Glomerular visceral epithelial cell (primary cell): ENCODE data around the gene MEAK7.

Experiments used
- DNase-seq: peaks from one replicate; pipeline ENCODE4 v3.0.0-alpha.2; 2016; ENCODE audit errors: extremely low spot score

MEAK7 gene

DNA sequence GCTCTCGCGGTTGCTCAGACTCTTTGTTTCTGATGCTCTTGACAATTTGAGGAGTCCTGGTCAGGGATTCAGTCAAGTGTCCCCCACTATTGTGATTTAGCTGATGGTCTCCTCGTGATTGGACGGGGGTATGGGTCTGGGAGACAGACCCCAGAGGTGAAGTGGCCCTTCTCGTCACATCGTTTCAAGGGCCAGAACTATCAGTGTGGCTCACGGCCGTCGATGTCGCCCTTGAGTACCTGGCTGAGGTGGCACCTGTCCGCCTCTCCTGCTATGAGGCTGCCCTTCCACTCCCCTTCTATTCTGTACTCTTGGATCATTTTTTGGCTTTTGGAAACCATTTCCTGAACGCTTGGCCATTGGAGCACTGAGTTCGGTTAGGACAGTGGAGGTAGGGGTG lies 7.4 kb upstream of the MEAK7 start:
- no peak for DNase-seq

DNA sequence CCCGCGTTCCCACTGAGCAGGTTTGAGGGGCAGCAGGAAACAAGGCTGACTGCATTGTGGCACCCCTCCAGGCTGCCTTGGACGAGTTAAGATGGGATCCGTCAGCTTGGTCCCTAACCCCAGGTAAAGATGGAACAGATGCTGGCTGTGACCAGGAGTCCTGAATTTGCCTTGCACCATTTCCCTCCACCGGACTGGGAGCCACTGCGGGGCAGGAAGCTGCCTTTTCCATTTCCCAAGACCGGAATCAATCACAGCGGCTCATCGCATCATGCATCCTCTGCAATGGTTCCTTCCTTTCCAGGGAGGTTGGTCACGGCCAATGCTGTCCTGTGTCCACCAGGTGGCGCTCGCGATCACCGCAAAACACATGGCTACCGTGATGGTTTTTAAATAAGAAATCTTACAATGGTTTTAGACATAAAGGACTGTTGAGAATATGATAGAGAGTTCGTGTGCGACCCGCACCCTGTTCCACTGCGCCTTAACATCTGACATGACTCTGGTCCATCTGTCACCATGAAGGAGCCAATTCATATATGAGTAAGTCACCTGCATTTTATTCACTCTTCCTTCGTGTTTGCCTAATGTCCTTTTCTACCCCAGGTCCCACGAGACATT lies 6.8 kb upstream of the MEAK7 start:
- DNase-seq = peak; percentile 84

DNA sequence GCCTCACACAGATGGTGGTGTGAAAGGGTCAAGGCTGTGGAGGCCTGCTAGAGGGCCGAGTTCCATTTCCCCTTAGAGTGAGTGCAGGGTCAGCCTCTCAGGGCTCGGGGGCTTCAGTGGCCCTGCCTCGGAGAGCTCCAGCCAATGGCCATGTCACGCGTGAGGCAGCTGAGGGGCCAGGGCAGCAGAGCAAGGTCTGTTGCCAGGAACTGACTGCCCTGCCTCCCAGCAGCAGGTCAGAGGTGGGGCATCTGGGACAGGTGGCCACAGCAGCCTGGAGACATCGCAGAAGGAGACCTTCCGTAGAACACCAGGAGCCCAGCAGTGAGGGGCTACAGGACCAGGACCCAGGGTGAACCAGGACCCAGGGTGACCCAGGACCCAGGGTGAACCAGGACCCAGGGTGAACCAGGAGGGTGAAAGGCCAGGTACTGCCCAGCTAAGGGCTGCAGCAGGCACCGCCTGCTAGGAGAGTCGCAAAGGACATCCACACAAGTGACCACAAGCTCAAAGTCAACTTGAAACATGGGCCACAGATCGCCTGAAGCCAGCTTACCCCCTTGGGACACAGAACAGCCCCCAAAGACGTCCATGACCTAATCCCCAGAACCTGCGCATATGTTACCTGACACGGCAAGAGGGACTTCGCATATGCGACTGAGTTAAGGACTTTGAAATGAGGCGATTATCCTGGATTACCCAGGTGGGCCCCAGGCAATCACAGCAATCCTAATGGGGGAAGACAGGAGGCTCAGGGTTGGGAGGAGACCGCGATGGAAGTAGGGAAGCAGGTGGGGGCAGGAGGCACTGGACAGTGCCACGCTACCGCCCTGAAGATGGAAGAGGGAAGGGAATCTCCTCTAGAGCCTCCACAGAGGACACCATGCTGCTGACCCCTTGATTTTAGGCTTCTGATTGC lies 4.8 kb upstream of the MEAK7 start:
- DNase-seq = no peak

DNA sequence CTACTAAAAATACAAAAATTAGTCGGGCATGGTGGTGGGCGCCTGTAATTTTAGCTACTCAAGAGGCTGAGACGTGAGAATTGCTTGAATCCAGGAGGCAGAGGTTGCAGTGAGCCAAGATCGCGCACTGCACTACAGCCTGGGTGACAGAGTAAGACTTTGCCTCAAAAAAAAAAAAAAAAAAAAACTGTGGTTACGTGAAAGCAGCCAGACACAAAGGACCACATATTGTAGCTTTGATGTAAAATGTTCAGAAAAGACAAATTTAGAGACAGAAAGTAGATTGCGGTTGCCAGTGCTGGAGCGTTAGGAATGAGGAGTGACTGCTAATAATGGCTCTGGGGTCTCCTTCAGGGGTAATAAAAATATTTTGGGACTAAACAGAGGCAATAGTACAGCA lies 4.0 kb upstream of the MEAK7 start:
- DNase-seq = no peak

DNA sequence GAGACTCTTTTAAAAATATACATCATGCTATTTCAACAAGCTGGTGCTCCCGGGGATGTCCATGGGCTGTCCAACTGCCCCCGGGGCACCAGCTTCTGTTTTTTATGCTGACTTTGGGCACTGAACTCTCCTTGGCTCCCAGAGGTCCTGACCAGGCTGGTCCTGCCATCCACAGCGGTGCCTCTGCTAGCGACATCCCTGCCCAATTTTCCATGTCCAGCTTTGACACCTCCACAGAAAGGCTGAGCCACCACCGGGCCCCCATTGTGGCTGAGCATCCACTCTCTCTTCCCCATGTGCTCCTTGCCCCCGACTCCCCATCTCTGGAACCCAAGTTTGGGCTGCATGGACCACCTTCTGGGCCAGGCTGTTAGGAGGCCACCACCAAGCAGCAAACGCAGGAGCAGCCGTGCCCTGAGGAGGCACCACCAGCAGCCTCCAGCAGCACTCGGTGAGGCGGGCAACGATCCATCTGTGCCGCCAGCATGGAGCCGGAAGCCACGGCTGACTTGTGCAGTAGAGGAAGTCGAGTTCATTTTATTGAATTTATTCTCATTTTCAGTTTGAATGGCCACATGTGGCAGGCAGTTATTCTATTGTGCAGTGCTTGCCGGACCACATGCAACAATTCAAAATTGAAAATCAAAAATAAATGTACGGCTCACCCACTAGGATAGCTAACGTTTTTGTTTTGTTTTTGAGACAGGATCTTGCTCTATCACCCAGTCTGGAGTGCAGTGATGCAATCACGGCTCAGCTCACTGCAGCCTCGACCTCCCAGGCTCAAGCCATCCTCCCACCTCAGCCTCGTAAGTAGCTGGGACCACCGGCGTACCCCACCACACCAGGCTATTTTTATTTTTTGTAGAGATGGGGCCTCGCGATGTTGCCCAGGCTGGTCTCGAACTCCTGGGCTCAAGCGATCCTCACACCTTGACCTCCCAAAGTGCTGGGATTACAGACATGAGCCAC lies 2.8 kb upstream of the MEAK7 start:
- no peak for DNase-seq

DNA sequence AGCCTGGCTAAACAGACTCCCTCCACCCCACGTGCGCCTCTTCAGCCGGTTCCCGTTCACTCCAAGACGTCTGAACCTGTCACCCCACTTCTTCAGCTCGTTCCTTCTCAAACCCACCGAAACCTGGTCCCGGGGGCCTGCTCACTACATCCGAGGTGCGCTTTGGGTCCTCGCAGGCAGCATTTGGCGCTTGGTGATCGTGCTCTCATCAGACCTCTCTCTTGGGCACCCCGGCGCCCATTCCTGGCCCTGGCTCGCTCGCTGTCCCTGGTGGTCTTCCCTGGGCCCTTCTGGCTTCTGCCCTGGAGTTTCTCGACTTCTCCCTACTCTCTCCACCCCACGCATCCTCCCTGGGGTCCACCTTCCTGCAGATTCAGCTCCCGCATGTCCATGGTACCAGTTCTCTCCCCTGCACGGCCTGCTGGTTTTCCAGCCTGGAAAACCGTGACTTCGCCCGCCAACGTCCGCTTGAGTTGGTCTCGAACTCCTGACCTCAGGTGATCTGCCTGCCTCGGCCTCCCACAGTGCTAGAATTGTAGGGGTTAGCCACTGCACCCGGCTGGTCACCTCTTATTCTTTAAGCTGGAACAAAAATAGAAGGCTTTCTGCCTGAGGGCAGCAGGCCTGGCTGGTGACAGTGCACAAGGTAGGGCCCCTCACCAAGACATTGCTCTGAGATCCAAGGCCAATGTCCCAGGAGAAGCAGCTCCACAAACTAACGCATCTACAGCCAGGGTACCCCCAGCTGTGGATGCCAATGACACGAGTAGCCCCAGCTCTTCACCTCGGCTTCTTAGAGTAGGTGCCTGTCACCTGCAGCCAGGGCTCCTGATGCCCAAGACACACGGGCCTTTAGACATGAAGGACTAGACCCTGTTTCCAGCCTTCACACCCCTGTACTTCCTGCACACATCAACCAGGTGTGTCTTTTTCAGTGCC lies 1.1 kb upstream of the MEAK7 start:
- peak; percentile 15 for DNase-seq

DNA sequence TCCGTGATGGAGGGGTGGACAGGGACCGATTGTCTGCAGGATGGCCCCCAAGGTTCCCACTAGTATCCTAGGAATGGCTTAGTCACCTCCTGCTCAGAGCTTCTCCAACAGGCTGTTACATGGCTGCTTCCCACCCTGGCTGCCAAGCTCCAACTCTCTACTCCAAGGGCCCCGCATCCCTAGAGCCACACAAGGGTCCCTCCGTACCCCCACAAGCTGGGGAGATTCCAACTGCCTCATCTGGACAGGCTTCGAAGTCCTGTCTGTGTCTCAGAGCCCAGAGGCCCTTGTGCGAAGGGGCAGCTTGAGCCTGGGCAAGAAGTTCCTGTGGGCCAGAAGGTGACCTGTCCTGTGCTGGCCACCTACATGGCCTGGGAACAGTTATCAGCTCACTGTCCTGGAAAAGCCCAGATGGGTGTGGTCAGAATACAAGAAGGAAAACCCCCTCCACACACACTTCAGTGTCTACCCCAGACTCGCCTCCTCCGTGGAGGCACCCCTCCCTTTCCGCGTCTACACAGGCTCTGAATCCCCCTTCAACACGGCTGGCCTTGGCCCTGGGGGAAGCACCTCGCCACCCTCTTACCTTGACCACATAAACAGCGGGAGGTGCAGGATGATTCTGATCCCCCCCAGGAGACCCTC lies 586 bp downstream of the MEAK7 start:
- DNase-seq = peak; percentile 45

DNA sequence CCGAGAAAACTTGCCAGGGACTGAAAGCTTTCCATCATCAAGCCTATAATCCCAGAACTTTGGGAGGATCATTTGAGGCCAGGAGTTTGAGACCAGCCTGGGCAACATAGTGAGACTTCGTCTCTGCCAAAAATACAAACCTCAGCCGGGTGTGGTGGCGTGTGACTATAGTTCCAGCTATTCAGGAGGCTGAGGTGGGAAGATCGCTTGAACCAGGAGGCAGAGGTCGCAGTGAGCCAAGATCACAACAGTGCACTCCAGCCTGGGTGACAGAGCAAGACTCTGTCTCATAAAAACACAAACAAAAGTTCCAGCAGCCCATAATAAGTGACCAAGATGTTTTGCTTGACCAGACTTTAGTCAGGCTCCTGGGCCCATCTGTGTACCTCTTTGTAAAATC lies 1.9 kb downstream of the MEAK7 start:
- no peak for DNase-seq

DNA sequence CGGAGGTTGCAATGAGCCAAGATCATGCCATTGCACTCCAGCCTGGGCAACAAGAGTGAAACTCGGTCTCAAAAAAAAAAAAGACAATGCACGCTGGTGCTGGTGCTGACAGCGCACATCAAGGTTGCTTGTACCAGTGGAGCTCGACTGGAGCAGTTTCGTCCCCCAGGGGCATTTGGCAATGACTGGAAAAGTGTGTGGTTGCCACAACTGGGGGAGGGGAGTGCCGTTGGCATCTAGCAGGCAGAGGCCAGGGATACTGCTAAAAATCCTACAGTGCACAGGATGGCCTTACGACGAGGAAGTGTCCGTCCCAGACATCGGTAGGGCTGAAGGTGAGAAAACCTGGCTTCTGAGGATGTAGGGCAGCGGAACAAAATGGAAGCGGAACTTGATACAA lies 2.4 kb downstream of the MEAK7 start:
- DNase-seq = no peak

DNA sequence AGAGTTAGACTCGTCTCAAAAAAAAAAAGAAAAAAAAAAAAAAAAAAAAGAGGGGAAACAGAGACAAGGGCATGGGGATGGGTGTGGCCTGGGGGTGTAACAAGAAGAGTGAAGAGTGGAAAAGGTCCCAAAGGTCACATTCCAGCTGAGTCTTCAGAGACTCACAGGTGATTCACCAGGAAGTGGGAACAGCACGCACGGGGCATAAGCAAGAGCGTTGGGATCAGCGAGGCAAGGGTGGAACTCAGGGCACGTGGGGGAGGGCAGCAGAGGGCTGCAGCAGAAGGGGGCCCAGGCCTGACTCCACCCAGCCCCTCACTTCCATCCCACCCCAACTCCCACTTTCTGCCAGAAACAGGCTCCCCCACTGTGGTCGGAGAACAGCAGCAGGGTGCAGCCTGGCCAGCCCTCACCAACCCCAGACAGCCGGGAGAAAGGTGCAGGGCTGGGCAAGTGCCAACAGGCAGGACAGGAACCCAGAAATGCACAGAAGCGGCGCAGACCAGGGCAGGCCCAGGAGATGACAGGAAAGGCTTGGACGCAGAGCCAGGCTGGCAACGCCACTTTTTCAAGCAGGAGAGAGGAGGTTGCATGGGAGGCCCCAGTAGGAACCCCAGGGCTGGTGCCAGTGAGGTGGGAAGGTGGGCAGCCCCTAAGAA lies 3.3 kb downstream of the MEAK7 start:
- peak; percentile 78 for DNase-seq

DNA sequence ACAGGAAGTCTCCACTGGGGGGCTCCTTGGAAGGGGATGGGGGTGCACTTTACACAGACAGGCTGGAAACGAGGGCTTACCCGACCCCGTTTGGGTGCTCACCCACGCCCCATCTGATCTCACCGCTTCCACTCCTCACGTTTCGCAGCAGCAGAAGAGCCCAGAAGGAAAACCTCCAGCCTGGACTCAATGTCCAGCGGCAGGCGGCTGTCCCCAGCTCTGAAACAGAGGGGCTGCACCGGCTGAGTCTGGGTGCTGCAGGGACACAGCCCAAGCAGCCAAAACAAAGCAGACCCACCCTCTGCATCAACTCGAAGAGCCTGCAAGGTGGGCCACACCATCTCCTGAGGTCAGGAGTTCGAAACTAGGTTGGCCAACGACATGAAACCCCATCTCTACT lies 3.9 kb downstream of the MEAK7 start:
- no peak for DNase-seq

DNA sequence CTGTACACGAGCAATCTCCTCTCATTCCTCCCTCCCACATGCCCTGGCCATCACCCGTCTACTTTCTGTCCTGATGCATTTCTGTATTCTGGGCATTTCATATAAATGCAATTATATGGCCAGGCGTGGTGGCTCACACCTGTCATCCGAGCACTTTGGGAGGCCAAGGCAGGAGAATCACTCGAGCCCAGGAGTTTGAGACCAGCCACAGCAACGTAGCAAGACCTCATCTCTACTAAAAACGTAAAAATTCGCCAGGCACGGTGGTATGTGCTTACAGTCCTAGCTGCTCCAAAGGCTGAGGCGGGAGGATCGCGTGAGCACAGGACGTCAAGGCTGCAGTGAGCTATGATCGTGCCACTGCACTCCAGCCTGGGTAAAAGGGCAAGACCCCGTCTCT lies 4.8 kb downstream of the MEAK7 start:
- no peak for DNase-seq

DNA sequence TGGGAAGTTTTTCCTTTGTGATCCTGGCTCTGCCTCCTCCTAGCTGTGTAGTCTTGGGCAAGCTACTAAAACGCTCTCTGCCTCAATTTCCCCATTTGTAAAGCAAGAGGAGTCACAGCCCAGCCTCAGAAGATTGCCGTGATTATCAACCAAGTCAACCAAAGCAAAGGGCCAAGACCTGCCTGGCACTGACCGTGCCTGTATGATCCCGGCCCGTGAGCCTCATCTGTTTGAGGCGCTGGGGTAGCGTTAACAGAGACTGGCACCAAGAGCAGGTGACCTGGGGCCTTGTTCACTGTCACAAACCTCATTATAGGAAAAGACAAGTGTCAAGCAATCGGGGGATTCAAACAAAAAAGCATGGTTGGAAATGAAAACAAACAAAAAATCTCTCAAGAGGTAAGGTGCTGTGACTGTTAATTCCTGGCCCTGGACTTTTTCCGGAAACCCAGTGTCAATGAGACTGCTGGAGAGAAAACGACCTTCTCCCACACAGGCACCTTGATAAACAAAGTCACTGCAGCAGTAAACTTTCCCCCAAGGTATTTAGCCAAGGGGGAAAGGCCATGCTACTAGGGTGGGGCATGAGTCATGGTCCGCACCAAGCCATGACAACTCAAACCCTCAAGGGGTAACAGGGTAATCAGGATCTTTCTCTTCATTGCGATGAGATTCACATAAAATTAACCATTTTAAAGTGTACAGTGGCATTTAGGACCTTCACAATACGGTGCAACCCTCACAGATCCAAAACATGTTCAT lies 5.4 kb downstream of the MEAK7 start:
- no peak for DNase-seq

DNA sequence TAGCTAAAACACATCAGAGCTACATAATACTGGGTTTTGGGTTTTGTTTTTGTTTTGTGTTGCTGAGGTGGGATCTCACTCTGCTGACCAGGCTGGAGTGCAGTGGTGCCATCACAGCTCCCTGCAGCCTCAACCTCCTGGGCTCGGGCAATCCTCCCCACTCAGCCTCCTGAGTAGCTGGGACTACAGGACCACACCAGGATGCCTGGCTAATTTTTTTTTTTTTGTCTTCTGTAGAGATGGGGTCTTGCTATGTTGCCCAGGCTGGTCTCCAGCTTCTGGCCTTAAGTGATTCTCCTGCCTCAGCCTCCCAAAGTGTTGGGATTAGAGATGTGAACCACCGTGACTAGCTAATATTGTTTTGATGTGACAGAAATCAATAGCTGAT lies 6.2 kb downstream of the MEAK7 start:
- no peak for DNase-seq

DNA sequence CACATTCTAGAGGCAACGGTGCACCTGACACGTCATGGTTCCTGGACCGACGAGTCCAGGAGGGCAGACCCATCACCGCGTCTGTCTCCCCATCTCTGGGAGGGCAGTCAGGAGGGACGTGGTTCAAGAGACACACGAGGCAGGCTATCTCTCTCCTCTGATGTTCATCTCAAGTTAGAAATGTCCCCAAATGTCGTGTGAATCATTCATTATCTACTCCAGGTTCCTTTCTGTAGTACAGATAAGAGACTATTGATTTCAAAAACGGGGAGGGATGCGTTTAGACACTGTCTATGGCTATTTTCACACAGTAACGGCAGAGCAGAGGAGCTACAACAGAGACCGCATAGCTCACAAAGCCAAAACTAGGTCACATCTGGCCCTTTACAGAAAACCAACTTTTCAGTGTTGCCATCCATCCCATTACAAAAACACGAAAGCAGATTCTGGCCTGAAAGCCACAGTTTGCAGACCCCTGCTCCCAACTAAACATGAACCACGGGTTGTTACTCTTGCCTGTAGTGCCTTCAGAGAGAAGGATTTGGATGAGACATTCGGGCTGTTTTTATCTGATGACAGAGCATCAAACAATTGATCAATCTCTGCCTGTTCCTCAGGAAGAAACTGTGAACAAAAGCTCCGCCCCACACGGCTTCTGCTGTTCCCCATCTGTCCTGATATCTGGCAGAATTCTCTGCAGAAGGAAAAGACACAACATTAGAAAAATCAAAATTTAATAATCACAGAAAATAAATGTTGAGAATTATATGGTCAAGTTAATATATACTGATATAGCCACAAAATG lies 6.8 kb downstream of the MEAK7 start:
- no peak for DNase-seq

DNA sequence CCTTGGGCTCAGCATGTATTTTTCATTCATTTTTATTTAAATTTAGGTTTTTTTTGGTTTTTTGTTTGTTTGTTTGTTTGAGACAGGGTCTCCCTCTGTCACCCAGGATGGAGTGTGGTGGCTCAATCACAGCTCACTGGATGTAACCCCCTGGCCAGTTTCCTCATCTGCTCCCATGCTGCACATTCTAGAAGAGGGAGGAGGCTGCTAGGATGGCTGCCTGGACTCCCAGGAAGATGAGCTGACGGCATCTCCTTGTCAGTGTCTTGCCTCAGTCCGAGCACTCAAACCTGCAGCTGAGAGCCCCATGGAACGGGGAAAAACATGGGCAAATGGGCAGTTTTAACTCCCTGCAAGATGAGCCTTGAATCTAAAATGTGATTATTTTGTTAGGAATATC lies 7.5 kb downstream of the MEAK7 start:
- no peak for DNase-seq

DNA sequence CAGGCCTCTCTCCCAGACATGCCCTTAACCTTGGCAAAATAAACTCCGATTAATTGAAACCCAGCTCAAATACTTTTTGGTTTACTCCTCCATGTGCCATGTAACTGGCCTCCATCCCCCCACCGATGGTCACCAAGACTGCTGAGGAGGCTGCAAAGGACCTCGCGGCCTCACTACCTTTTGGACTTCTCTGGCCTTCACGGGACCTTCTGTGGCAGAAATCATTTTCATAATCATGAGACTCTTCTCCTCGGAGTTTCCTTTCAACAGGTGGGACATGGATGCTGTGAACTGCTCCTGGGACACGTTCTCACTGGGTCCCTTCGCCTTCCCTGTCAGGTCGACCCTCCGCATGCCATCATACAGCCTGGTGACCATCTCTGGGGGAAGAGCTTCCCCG lies 9.0 kb downstream of the MEAK7 start:
- no peak for DNase-seq

DNA sequence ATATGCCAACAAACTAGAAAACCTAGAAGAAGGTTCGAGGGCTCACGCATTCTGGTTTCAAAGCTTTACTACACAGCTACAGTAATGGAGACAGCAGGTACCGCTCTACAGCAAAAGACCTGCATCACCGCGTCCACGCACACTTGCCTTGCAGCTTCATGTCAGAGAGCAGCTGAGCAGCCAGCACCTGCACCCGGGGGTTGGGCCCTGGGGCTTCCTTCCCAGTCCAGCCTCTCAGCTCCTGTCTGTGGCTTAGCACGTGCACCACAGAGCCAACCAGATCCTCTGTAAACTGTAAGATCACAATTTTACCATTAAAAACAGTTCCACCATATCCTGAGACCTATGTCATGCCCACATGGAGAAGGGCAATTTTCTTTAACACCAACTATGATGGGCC lies 15.3 kb downstream of the MEAK7 start:
- no peak for DNase-seq

DNA sequence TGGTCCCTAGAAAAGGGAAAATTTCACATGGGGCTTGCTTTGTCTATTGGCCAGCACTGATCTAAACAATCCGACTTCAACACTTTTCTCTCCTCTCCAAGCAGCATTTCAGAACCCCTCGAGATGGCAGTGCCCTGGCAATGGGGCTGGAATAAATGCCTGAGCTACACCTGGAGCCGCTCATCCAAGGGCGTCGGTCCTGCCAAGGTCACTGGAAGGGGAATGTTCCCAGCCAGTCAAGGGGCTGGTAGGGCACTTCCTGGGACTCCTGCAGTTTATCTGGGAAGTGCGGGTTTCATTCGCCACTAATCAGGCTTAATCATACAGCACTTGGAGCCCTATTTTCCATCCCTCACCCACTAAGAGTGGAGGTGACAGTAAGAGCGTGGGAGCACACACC lies 17.1 kb downstream of the MEAK7 start:
- no peak for DNase-seq
